Neutrophil (primary cell): ENCODE results near the gene PRDM2.
A peak's percentile ranks its signal among the peaks of the same experiment; 100 is the strongest.

Experiments
- H3K27ac ChIP-seq: fragments of 200-600 bp; sonication (generic); 2 replicates; pipeline ENCODE4 v1.5.1; 2016; ENCODE audit warnings: mild to moderate bottlenecking, moderate library complexity
- H3K27me3 ChIP-seq: fragments of 200-600 bp; sonication (generic); 2 replicates; pipeline ENCODE4 v1.6.0; 2016; ENCODE audit warnings: mild to moderate bottlenecking
- H3K36me3 ChIP-seq: fragments of 200-600 bp; sonication (generic); 2 replicates; pipeline ENCODE4 v1.5.1; 2017
- H3K4me1 ChIP-seq, 2 experiments: fragments of 200-600 bp in 1 of 2; sonication (generic) in 1 of 2; 1 replicate in 1 of 2; 2 replicates in 1 of 2; pipeline versions ENCODE4 v1.5.1 to v1.6.1; 2013 to 2016; ENCODE audit warnings: low read depth in 1 of 2, low read length in 1 of 2, mild to moderate bottlenecking in 1 of 2, moderate library complexity in 1 of 2; ENCODE audit not compliant: control insufficient read depth in 1 of 2, insufficient read depth in 1 of 2
- H3K4me3 ChIP-seq, 2 experiments: fragments of 200-600 bp in 1 of 2; sonication (generic) in 1 of 2; 1 replicate in 1 of 2; 2 replicates in 1 of 2; pipeline ENCODE4 v1.5.1; 2013 to 2016; ENCODE audit warnings: low read depth in 1 of 2, low read length in 1 of 2, mild to moderate bottlenecking in 1 of 2, moderate library complexity in 1 of 2
- H3K9me3 ChIP-seq: fragments of 200-600 bp; sonication (generic); 2 replicates; pipeline ENCODE4 v1.5.1; 2016
- TF ChIP-seq, protein P1 (sequence below): fragments of 200-600 bp; sonication (generic); IDR thresholded peaks from 2 replicates; pipeline ENCODE4 v1.5.1; 2016; ENCODE audit warnings: antibody characterized with exemption

The PRDM2 gene

DNA sequence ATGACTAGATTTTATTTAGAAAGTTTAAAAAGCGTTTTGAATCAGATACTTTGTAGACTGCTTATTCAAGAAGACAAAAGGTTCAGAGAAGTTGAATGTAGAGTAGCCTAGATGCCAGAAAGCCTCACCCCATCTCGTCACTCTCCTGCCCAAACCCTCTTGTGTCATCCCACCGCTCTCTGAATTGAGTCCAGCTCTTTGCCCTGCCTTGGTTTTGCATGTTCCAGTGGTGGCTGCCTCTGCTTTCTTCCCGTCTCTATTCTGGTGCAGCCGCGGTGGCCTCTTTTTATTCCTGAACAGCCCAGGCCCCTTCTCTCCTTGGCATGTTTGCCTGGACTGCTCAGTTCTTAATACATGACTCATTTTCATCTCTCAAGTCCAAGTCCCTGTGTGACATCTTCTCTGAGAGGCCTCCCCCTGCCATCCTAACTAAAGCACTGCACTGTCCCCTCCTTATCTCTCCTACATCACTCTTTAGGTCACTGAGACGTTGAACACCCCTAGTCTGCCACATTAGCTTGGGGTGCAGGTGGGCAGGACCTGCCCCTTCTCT lies 22.9 kb downstream of the PRDM2 start:
- Histone ChIP-seq H3K27me3 (no peaks in the 10 kb centered on the region), H3K36me3 (no peaks in the 10 kb centered on the region), H3K27ac (peak overlapping the region; percentile 89), H3K9me3 (no peaks in the 10 kb centered on the region), H3K4me1 (peaks cover 64 to 69% of the 10 kb centered on the region in 2 experiments), H3K4me3 (peak overlapping the region; percentile 56 to 61)
- TF ChIP-seq, protein P1, sequence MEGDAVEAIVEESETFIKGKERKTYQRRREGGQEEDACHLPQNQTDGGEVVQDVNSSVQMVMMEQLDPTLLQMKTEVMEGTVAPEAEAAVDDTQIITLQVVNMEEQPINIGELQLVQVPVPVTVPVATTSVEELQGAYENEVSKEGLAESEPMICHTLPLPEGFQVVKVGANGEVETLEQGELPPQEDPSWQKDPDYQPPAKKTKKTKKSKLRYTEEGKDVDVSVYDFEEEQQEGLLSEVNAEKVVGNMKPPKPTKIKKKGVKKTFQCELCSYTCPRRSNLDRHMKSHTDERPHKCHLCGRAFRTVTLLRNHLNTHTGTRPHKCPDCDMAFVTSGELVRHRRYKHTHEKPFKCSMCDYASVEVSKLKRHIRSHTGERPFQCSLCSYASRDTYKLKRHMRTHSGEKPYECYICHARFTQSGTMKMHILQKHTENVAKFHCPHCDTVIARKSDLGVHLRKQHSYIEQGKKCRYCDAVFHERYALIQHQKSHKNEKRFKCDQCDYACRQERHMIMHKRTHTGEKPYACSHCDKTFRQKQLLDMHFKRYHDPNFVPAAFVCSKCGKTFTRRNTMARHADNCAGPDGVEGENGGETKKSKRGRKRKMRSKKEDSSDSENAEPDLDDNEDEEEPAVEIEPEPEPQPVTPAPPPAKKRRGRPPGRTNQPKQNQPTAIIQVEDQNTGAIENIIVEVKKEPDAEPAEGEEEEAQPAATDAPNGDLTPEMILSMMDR, result no peak

DNA sequence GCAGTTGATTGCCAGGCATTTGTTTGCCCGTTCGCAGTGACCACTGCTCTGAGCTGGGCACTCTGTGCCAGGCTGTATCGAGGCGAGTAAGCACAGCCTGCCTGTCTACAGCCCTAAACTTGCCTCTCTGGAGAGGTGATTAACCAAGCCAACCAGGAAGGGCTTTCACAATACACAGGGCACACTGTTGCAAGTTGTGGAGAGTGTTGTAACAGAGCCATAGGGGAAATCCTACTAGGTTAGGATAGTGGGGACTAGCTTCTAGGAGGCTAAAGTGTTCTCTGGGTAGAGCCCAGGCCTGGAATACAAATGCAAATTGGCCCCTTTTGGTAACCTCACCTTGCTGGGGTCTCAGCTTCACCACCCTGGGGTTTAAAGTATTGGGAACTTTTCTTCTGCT lies 23.8 kb downstream of the PRDM2 start:
- H3K36me3 ChIP-seq, result no peaks in the 10 kb centered on the region
- no peaks in the 10 kb centered on the region for H3K27me3 ChIP-seq
- H3K27ac ChIP-seq, result peak overlapping the region; percentile 89
- H3K4me3 ChIP-seq, result peak overlapping the region; percentile 56 to 61
- no peaks in the 10 kb centered on the region for H3K9me3 ChIP-seq
- TF ChIP-seq, protein P1, result no peak
- peaks cover 65 to 74% of the 10 kb centered on the region in 2 experiments for H3K4me1 ChIP-seq

DNA sequence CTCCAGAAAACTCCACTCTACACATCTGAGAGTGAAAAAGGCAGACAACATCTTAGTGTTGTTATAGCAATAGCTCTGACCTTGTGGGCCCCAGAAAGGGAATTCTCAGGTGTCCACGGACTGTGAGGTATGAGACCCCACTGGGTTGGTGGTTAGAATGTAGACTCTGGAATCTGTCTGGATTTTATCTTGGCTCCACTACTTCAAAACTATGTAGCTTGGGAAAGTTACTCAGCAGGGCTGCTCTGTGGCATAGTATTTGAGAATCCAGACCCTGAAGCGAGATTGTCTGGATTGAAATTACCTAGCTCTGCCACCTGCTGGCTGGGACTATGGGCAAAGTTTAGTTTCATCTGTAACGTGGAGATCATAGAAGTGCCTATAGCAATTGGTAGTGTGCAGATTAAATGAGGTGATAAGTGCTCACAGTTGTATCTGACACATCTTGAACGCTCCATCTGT lies 25.8 kb downstream of the PRDM2 start:
- Histone ChIP-seq H3K27ac (peak overlapping the region; percentile 89), H3K4me1 (peaks cover 82 to 87% of the 10 kb centered on the region in 2 experiments), H3K4me3 (peak overlapping the region in 1 of 2 experiments; percentile 61), H3K27me3 (no peaks in the 10 kb centered on the region), H3K36me3 (no peaks in the 10 kb centered on the region), H3K9me3 (no peaks in the 10 kb centered on the region)
- TF ChIP-seq, protein P1, result peak; percentile 53

DNA sequence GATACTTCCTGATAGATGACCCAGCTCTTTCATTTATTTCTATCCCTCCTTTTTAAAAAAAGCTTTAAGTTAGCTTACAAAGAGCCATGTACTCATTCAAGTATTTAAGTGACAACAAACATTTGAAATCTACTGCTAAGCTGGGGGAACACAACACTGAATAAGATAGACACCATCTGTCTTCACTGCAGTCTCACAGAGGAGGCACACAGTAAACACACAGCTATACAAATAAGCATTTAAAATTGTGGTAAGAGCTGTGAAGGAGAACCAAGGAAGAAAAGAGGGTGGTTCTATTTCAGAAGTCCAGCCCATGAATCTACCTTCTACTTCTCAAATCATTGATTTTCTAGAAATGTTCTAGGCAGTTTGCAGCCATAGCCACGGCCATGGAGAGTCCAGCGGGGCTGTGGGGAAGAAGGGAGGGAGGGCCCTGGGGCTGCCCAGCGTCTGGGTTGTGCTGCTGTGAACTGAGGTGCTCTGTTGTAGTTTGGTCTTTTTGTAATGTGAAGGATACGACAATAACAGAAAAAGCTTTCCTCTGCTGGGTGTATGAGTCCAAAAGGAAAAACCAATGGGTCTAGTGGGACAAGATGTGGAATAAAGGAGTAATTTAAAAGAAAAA lies 28.2 kb downstream of the PRDM2 start:
- TF ChIP-seq, protein P1, result no peak
- Histone ChIP-seq H3K4me3 (no peak overlapping the region), H3K9me3 (no peaks in the 10 kb centered on the region), H3K4me1 (peaks cover 85 to 88% of the 10 kb centered on the region in 2 experiments), H3K27me3 (no peaks in the 10 kb centered on the region), H3K27ac (peak overlapping the region; percentile 9), H3K36me3 (no peaks in the 10 kb centered on the region)

DNA sequence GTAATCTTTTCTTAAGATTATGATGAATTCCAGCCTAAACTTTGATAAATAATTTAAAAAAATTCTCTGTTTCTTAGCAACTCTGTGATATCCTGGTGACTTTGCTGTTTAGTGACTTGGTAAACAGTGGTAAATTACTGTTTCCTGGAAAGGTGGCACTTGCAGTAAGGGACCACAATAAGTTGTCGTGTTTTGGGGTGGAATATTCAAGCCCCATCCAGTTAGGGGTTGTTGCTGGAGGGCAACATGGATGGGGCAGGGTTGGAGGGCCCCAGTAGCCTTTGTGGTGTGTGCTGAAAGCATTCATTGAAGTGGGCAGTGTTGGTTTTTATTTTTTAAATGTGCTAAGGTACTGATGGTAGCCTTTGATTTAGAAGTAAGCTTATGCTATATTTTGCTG lies 30.3 kb downstream of the PRDM2 start:
- peaks cover 82 to 86% of the 10 kb centered on the region in 2 experiments for H3K4me1 ChIP-seq
- H3K9me3 ChIP-seq, result no peaks in the 10 kb centered on the region
- TF ChIP-seq, protein P1, result no peak
- no peaks in the 10 kb centered on the region for H3K36me3 ChIP-seq
- H3K4me3 ChIP-seq, result peak overlapping the region; percentile 49 to 62
- H3K27ac ChIP-seq, result peak overlapping the region; percentile 82
- H3K27me3 ChIP-seq, result no peaks in the 10 kb centered on the region
